Globus pallidus (tissue), 1 donor: ENCODE data around the gene ANKRD17.
"Not testable (repeated sequence)": the region's sequence is repeated elsewhere in the genome, so short reads cannot be mapped to it uniquely, and the experiment has no call there.

Experiments used
- DNase-seq: peaks from one replicate; pipeline ENCODE4 v3.0.0-alpha.2; 2015; ENCODE audit warnings: low spot score

The ANKRD17 gene

GRCh38 chr4:73248416-73248815, 10.2 kb downstream of the ANKRD17 start:
- no peak for DNase-seq

GRCh38 chr4:73247100-73247499, 11.5 kb downstream of the ANKRD17 start:
- no peak for DNase-seq

GRCh38 chr4:73245955-73246354, 12.6 kb downstream of the ANKRD17 start:
- no peak for DNase-seq

- no peak for DNase-seq
Observed at GRCh38 chr4:73244945-73245601, 13.5 kb downstream of the ANKRD17 start.

GRCh38 chr4:73237044-73237443, 21.6 kb downstream of the ANKRD17 start:
- DNase-seq = no peak

GRCh38 chr4:73236151-73236550, 22.4 kb downstream of the ANKRD17 start:
- DNase-seq = no peak

GRCh38 chr4:73234712-73235111, 23.9 kb downstream of the ANKRD17 start:
- DNase-seq = no peak

GRCh38 chr4:73231518-73232487, 26.8 kb downstream of the ANKRD17 start:
- DNase-seq = no peak

- no peak for DNase-seq
Observed at GRCh38 chr4:73230865-73231517, 27.6 kb downstream of the ANKRD17 start.

- not testable (repeated sequence) for DNase-seq
Observed at GRCh38 chr4:73228800-73229199, 29.8 kb downstream of the ANKRD17 start.

GRCh38 chr4:73224886-73225285, 33.7 kb downstream of the ANKRD17 start:
- DNase-seq = no peak

- no peak for DNase-seq
Observed at GRCh38 chr4:73223258-73223650, 35.3 kb downstream of the ANKRD17 start.

GRCh38 chr4:73222466-73223257, 35.9 kb downstream of the ANKRD17 start:
- peak; percentile 90 for DNase-seq

GRCh38 chr4:73221734-73222133, 36.9 kb downstream of the ANKRD17 start:
- DNase-seq = no peak

GRCh38 chr4:73220815-73221214, 37.8 kb downstream of the ANKRD17 start:
- no peak for DNase-seq

GRCh38 chr4:73213916-73214653, 44.5 kb downstream of the ANKRD17 start:
- DNase-seq = no peak

GRCh38 chr4:73212982-73213730, 45.4 kb downstream of the ANKRD17 start:
- no peak for DNase-seq

GRCh38 chr4:73211968-73212367, 46.6 kb downstream of the ANKRD17 start:
- no peak for DNase-seq

GRCh38 chr4:73208376-73208775, 50.2 kb downstream of the ANKRD17 start:
- no peak for DNase-seq

GRCh38 chr4:73206236-73206635, 52.4 kb downstream of the ANKRD17 start:
- no peak for DNase-seq
